ENCODE measurements around the gene AGPAT4.

The AGPAT4 gene

GRCh38 chr6:161169696-161170095 lies 104.2 kb downstream of the AGPAT4 start:
- Histone ChIP-seq H3K4me3 (ENCODE audit: low read depth in 1 of 2, low read length in 2 of 2) (no peak overlapping the region), H3K36me3 (ENCODE audit: control insufficient read depth in 1 of 2, insufficient read depth in 2 of 2, low read length in 2 of 2) (peaks cover 8 to 12% of the 10 kb centered on the region in 2 donors), H3K27me3 (ENCODE audit: low read depth, low read length) (no peaks in the 10 kb centered on the region), H3K27ac (ENCODE audit: low read length) (no peak overlapping the region), H3K9me3 (ENCODE audit: control insufficient read depth in 1 of 2, low read length in 2 of 2) (no peaks in the 10 kb centered on the region), H3K4me1 (ENCODE audit: control insufficient read depth in 1 of 2, insufficient read depth in 2 of 2, low read length in 2 of 2) (peaks cover 0 to 5% of the 10 kb centered on the region in 2 donors)

DNA sequence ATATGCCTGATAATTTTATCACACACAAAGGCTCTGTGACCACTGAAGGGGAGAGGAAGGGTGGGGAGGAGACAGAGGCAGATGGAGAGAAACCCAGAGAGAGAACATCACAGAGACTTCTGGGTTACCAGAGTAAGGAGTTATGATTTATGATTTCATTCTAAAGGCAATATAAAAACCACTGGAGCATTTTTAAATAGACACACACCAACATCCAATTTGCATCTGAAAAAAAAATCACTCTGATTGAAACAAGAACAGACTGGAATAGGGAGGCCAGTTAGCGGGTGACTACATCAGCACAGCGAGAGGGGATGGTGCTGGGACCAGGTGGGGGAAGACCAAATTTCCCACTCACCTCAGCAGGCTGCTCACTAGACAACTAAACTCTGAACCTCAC lies 104.8 kb downstream of the AGPAT4 start:
- Histone ChIP-seq H3K36me3 (ENCODE audit: control insufficient read depth in 1 of 2, insufficient read depth in 2 of 2, low read length in 2 of 2) (peaks cover 14 to 15% of the 10 kb centered on the region in 2 donors), H3K9me3 (ENCODE audit: control insufficient read depth in 1 of 2, low read length in 2 of 2) (no peaks in the 10 kb centered on the region), H3K4me1 (ENCODE audit: control insufficient read depth in 1 of 2, insufficient read depth in 2 of 2, low read length in 2 of 2) (peaks cover 0 to 5% of the 10 kb centered on the region in 2 donors), H3K4me3 (ENCODE audit: low read depth in 1 of 2, low read length in 2 of 2) (no peak overlapping the region), H3K27me3 (ENCODE audit: low read depth, low read length) (no peaks in the 10 kb centered on the region), H3K27ac (ENCODE audit: low read length) (no peak overlapping the region)

- no peaks in the 10 kb centered on the region for H3K9me3 ChIP-seq (ENCODE audit: control insufficient read depth in 1 of 2, low read length in 2 of 2)
- H3K36me3 ChIP-seq (ENCODE audit: control insufficient read depth in 1 of 2, insufficient read depth in 2 of 2, low read length in 2 of 2), result peaks cover 20% of the 10 kb centered on the region in 2 donors
- no peak overlapping the region for H3K27ac ChIP-seq (ENCODE audit: low read length)
- H3K4me1 ChIP-seq (ENCODE audit: control insufficient read depth in 1 of 2, insufficient read depth in 2 of 2, low read length in 2 of 2), result peaks cover 0 to 5% of the 10 kb centered on the region in 2 donors
- no peaks in the 10 kb centered on the region for H3K27me3 ChIP-seq (ENCODE audit: low read depth, low read length)
- H3K4me3 ChIP-seq (ENCODE audit: low read depth in 1 of 2, low read length in 2 of 2), result no peak overlapping the region
Measured at GRCh38 chr6:161168281-161168891, 105.5 kb downstream of the AGPAT4 start.

DNA sequence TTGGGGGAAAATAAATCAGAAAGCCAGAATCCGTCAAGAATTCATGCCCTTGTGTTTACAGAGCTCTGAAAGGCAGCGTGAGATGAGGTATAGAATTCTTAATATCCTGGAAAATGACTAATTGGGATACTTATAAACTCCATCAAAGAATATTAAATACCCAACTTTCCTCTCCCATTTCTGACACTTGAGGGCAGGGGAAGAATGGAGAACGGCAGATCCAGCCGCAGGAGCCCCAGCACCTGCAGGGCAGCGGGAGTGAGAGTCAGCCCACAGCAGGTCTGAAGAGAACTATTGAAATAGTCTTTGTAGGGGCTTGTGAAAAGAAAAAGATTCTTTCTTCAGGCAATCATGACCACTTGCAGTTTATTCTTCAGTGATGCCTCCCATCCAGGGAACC lies 107.2 kb downstream of the AGPAT4 start:
- Histone ChIP-seq H3K9me3 (ENCODE audit: control insufficient read depth in 1 of 2, low read length in 2 of 2) (no peaks in the 10 kb centered on the region), H3K27ac (ENCODE audit: low read length) (no peak overlapping the region), H3K27me3 (ENCODE audit: low read depth, low read length) (no peaks in the 10 kb centered on the region)

DNA sequence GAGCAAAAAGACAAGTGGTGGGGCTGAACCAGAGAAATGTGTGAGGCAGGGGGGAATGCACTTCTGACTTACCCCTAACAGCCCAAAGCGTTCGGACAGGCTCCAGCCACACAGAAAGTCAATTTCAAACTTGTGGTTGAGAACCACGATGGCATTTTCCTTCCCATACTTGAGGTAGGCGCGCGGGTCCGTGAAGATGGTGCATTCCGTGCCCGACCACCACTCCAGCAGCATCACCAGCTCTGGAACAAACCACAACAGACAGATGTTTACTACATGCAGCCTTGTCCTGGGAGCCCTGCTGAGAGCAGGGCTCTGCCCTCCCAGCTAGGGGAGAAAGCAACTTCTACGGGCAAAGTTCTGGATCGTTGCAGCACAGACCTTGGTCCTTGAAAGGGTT lies 107.7 kb downstream of the AGPAT4 start:
- Histone ChIP-seq H3K36me3 (ENCODE audit: control insufficient read depth in 1 of 2, insufficient read depth in 2 of 2, low read length in 2 of 2) (peaks cover 20 to 22% of the 10 kb centered on the region in 2 donors), H3K9me3 (ENCODE audit: control insufficient read depth in 1 of 2, low read length in 2 of 2) (no peaks in the 10 kb centered on the region), H3K4me3 (ENCODE audit: low read depth in 1 of 2, low read length in 2 of 2) (no peak overlapping the region), H3K27me3 (ENCODE audit: low read depth, low read length) (no peaks in the 10 kb centered on the region), H3K27ac (ENCODE audit: low read length) (no peak overlapping the region), H3K4me1 (ENCODE audit: control insufficient read depth in 1 of 2, insufficient read depth in 2 of 2, low read length in 2 of 2) (peaks cover 0 to 11% of the 10 kb centered on the region in 2 donors)

More for the DNA sequence above, 107.2 kb downstream of the AGPAT4 start:
- Histone ChIP-seq H3K36me3 (ENCODE audit: control insufficient read depth in 1 of 2, insufficient read depth in 2 of 2, low read length in 2 of 2) (peaks cover 20 to 22% of the 10 kb centered on the region in 2 donors), H3K4me1 (ENCODE audit: control insufficient read depth in 1 of 2, insufficient read depth in 2 of 2, low read length in 2 of 2) (peaks cover 0 to 11% of the 10 kb centered on the region in 2 donors), H3K4me3 (ENCODE audit: low read depth in 1 of 2, low read length in 2 of 2) (no peak overlapping the region)

DNA sequence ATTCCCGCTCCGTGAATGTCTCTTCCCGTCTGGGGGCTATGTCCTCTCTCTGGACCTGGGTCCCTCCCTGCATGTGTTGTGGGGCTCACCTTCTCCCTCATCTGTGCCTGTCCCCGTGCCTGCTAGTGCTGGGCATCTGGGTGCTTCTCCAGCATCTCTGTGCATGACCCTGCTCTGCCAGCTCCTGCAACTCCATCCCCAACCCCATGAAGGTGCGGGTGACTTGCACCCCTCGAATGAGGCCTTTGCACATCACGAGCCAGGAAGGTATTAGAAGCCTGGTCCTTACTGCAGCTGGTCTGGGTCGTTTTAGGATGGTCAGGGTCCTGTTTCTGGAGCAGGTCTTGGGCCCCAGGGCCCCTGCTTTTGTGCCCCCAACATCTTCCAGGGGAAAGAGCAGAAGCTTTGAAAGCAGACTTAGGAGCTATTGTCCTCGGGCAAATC lies 109.7 kb downstream of the AGPAT4 start:
- H3K27ac ChIP-seq (ENCODE audit: low read length), result no peak overlapping the region
- peaks cover 20 to 22% of the 10 kb centered on the region in 2 donors for H3K36me3 ChIP-seq (ENCODE audit: control insufficient read depth in 1 of 2, insufficient read depth in 2 of 2, low read length in 2 of 2)
- no peak overlapping the region for H3K4me3 ChIP-seq (ENCODE audit: low read depth in 1 of 2, low read length in 2 of 2)
- H3K27me3 ChIP-seq (ENCODE audit: low read depth, low read length), result no peaks in the 10 kb centered on the region
- peaks cover 0 to 6% of the 10 kb centered on the region in 2 donors for H3K4me1 ChIP-seq (ENCODE audit: control insufficient read depth in 1 of 2, insufficient read depth in 2 of 2, low read length in 2 of 2)
- H3K9me3 ChIP-seq (ENCODE audit: control insufficient read depth in 1 of 2, low read length in 2 of 2), result no peaks in the 10 kb centered on the region

GRCh38 chr6:161163466-161164181 lies 110.2 kb downstream of the AGPAT4 start:
- Histone ChIP-seq H3K4me3 (ENCODE audit: low read depth in 1 of 2, low read length in 2 of 2) (no peak overlapping the region), H3K4me1 (ENCODE audit: control insufficient read depth in 1 of 2, insufficient read depth in 2 of 2, low read length in 2 of 2) (peaks cover 0 to 6% of the 10 kb centered on the region in 2 donors), H3K27ac (ENCODE audit: low read length) (no peak overlapping the region), H3K27me3 (ENCODE audit: low read depth, low read length) (no peaks in the 10 kb centered on the region), H3K9me3 (ENCODE audit: control insufficient read depth in 1 of 2, low read length in 2 of 2) (no peaks in the 10 kb centered on the region), H3K36me3 (ENCODE audit: control insufficient read depth in 1 of 2, insufficient read depth in 2 of 2, low read length in 2 of 2) (peaks cover 20 to 22% of the 10 kb centered on the region in 2 donors)

DNA sequence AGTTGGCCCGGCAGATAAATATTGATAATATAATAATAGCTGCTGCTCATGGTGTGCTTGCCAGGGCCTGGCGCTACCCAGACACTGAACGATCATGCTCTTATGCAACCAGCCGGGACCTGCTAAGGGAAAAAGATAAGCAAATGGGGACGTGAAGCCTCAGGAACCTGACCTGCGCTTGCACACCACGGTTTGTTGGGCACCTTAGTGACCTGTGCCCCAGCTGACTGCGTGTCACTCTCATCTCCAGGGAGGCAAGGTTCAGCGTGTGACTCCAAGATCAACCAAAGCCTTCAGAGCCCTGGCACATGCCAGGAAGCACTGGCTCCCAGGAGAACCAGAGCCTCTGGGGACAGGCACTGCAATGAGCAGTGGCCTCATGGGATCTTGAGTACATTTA lies 111.1 kb downstream of the AGPAT4 start:
- Histone ChIP-seq H3K27me3 (ENCODE audit: low read depth, low read length) (no peaks in the 10 kb centered on the region), H3K9me3 (ENCODE audit: control insufficient read depth in 1 of 2, low read length in 2 of 2) (no peaks in the 10 kb centered on the region), H3K27ac (ENCODE audit: low read length) (no peak overlapping the region), H3K36me3 (ENCODE audit: control insufficient read depth in 1 of 2, insufficient read depth in 2 of 2, low read length in 2 of 2) (peaks cover 20 to 22% of the 10 kb centered on the region in 2 donors), H3K4me3 (ENCODE audit: low read depth in 1 of 2, low read length in 2 of 2) (no peak overlapping the region), H3K4me1 (ENCODE audit: control insufficient read depth in 1 of 2, insufficient read depth in 2 of 2, low read length in 2 of 2) (peaks cover 0 to 6% of the 10 kb centered on the region in 2 donors)

- H3K27ac ChIP-seq (ENCODE audit: low read length), result no peak overlapping the region
- peaks cover 0 to 6% of the 10 kb centered on the region in 2 donors for H3K4me1 ChIP-seq (ENCODE audit: control insufficient read depth in 1 of 2, insufficient read depth in 2 of 2, low read length in 2 of 2)
- no peak overlapping the region for H3K4me3 ChIP-seq (ENCODE audit: low read depth in 1 of 2, low read length in 2 of 2)
- H3K27me3 ChIP-seq (ENCODE audit: low read depth, low read length), result no peaks in the 10 kb centered on the region
- H3K36me3 ChIP-seq (ENCODE audit: control insufficient read depth in 1 of 2, insufficient read depth in 2 of 2, low read length in 2 of 2), result peaks cover 20 to 22% of the 10 kb centered on the region in 2 donors
- H3K9me3 ChIP-seq (ENCODE audit: control insufficient read depth in 1 of 2, low read length in 2 of 2), result no peaks in the 10 kb centered on the region
Measured at GRCh38 chr6:161161889-161162624, 111.8 kb downstream of the AGPAT4 start.

- Histone ChIP-seq H3K27ac (ENCODE audit: low read length) (no peak overlapping the region), H3K9me3 (ENCODE audit: control insufficient read depth in 1 of 2, low read length in 2 of 2) (no peaks in the 10 kb centered on the region), H3K27me3 (ENCODE audit: low read depth, low read length) (no peaks in the 10 kb centered on the region), H3K4me3 (ENCODE audit: low read depth in 1 of 2, low read length in 2 of 2) (no peak overlapping the region), H3K4me1 (ENCODE audit: control insufficient read depth in 1 of 2, insufficient read depth in 2 of 2, low read length in 2 of 2) (peaks cover 0 to 6% of the 10 kb centered on the region in 2 donors), H3K36me3 (ENCODE audit: control insufficient read depth in 1 of 2, insufficient read depth in 2 of 2, low read length in 2 of 2) (peaks cover 20 to 22% of the 10 kb centered on the region in 2 donors)
Measured at GRCh38 chr6:161161121-161161520, 112.7 kb downstream of the AGPAT4 start.

- Histone ChIP-seq H3K36me3 (ENCODE audit: control insufficient read depth in 1 of 2, insufficient read depth in 2 of 2, low read length in 2 of 2) (peaks cover 0 to 9% of the 10 kb centered on the region in 2 donors), H3K4me3 (ENCODE audit: low read depth in 1 of 2, low read length in 2 of 2) (no peak overlapping the region), H3K27ac (ENCODE audit: low read length) (no peak overlapping the region), H3K9me3 (ENCODE audit: control insufficient read depth in 1 of 2, low read length in 2 of 2) (no peaks in the 10 kb centered on the region), H3K4me1 (ENCODE audit: control insufficient read depth in 1 of 2, insufficient read depth in 2 of 2, low read length in 2 of 2) (no peaks in the 10 kb centered on the region), H3K27me3 (ENCODE audit: low read depth, low read length) (no peaks in the 10 kb centered on the region)
Measured at GRCh38 chr6:161154796-161155335, 119.0 kb downstream of the AGPAT4 start.

Measured in muscle layer of duodenum (tissue), 2 donors.